ENCODE data around the gene ADGRE1.

- TF ChIP-seq POLR2AphosphoS5 (IDR thresholded peaks at IDR 0.05; ENCODE audit: low read depth): no peak
- no peak for TF ChIP-seq EZH2 (IDR thresholded peaks at IDR 0.05; ENCODE audit: low read depth, unreplicated experiment)
- no peak for TF ChIP-seq EZH2phosphoT487 (IDR thresholded peaks at IDR 0.05; ENCODE audit: unreplicated experiment)
- no peak for TF ChIP-seq CTCF (conservative IDR thresholded peaks at IDR 0.05; ENCODE audit: low read depth in 2 of 2)
- no peak for TF ChIP-seq CREB1 (CRISPR knock-in tag; IDR thresholded peaks at IDR 0.05; ENCODE audit: low read depth)
- TF ChIP-seq ZNF114 (CRISPR knock-in tag; IDR thresholded peaks at IDR 0.05): no peak
- no peak for TF ChIP-seq REST (IDR thresholded peaks at IDR 0.05; ENCODE audit: unreplicated experiment)
- TF ChIP-seq ETS1 (IDR thresholded peaks at IDR 0.05): no peak
- no peak for TF ChIP-seq JUNB (IDR thresholded peaks at IDR 0.05; ENCODE audit: unreplicated experiment)
- no peak for TF ChIP-seq STAT1 (IDR thresholded peaks at IDR 0.05; ENCODE audit: unreplicated experiment)
- no peak for TF ChIP-seq NANOG (IDR thresholded peaks at IDR 0.05; ENCODE audit: borderline replicate concordance)
Measured at GRCh38 chr19:6854758-6855157, 32.6 kb upstream of the ADGRE1 start.

Measured in GM23338 (cell line).